HepG2 (cell line): Measurements from ENCODE around the gene ISCA2. TPM values are rescaled to one million over a fixed set of nuclear protein-coding genes. Genes with fewer than 3 reads are reported as not detected.

Experiments used
- ATAC-seq: fragments of 200-7000 bp; cut with Tn5 transposase; 3 replicates; pipeline ENCODE4 v1.9.1; 2020; ENCODE audit warnings: mild to moderate bottlenecking, moderate library complexity
- BruUV-seq: library from RNA; stranded (reverse); fragments of 400-500 nt; replicated peaks from 2 replicates; lab custom pipeline; 2021; lab: Mats Ljungman, UMichigan
- CTCF ChIA-PET: fragments of 300-600 bp; formaldehyde crosslinking; extraction: SDS; loops from one replicate; lab custom pipeline; 2021; ENCODE audit warnings: low total read pairs, inconsistent platforms, low intra/inter-chr PET ratio; lab: Yijun Ruan, JAX
- POLR2A ChIA-PET: fragments of 350-600 bp; sonication (Branson Sonifier 250); formaldehyde crosslinking; loops from one replicate; lab custom pipeline; 2020; ENCODE audit warnings: antibody characterized with exemption, inconsistent platforms; lab: Yijun Ruan, JAX
- DNase-seq: peaks from one replicate; pipeline ENCODE4 v3.0.0-alpha.2; 2015; ENCODE audit warnings: low spot score
- FAIRE-seq: peaks from 3 replicates; lab custom pipeline; 2011; peaks lifted over from hg19 to GRCh38; lab: Jason Lieb, UNC
- H2AFZ ChIP-seq: one replicate; pipeline ENCODE4 v1.6.1; 2011; ENCODE audit warnings: low read length, inconsistent platforms
- H3K27ac ChIP-seq: fragments of 300-600 bp; 3 replicates; pipeline ENCODE4 v1.8.0; 2011; ENCODE audit warnings: mixed run types, mild to moderate bottlenecking, mixed read lengths, low read length, inconsistent platforms; ENCODE audit not compliant: insufficient read depth; ENCODE audit errors: extremely low read length
- H3K27me3 ChIP-seq, 2 experiments: fragments of 200-600 bp in 1 of 2; 2 replicates in 1 of 2; 3 replicates in 1 of 2; pipeline versions ENCODE4 v1.6.0 to v1.8.0; 2011; ENCODE audit warnings: low read length in 2 of 2, mild to moderate bottlenecking in 2 of 2, moderate library complexity in 2 of 2, inconsistent platforms in 1 of 2; ENCODE audit not compliant: insufficient read depth in 2 of 2, control insufficient read depth in 1 of 2
- H3K36me3 ChIP-seq, 2 experiments: fragments of 200-600 bp in 1 of 2; replicated peaks in 1 of 2; 2 replicates in 1 of 2; 3 replicates in 1 of 2; pipeline versions ENCODE4 v1.5.1 to v1.8.0; 2011; ENCODE audit warnings: low read length in 2 of 2, inconsistent platforms in 1 of 2; ENCODE audit not compliant: insufficient read depth in 2 of 2, control insufficient read depth in 1 of 2
- H3K4me1 ChIP-seq: 2 replicates; pipeline ENCODE4 v1.5.1; 2012; ENCODE audit warnings: low read length, inconsistent platforms; ENCODE audit not compliant: insufficient read depth
- H3K4me2 ChIP-seq: 2 replicates; pipeline ENCODE4 v1.6.0; 2011; ENCODE audit warnings: low read depth, low read length, inconsistent platforms
- H3K4me3 ChIP-seq, 3 experiments: fragments of 200-600 bp in 1 of 3; sonication (generic), shearing (Covaris generic) in 1 of 3; replicated peaks in 1 of 3; 2 replicates each; pipeline ENCODE4 v1.5.1; 2011 to 2016; ENCODE audit warnings: low read length in 3 of 3, inconsistent platforms in 2 of 3, low read depth in 2 of 3, mild to moderate bottlenecking in 2 of 3, control low read depth in 1 of 3, mixed read lengths in 1 of 3; ENCODE audit not compliant: insufficient read depth in 1 of 3
- H3K79me2 ChIP-seq: one replicate; pipeline ENCODE4 v1.6.1; 2011; ENCODE audit warnings: low read length, inconsistent platforms; ENCODE audit not compliant: insufficient read depth
- H3K9ac ChIP-seq: 2 replicates; pipeline ENCODE4 v1.6.0; 2011; ENCODE audit warnings: mild to moderate bottlenecking, low read depth, low read length, inconsistent platforms; ENCODE audit not compliant: insufficient read depth
- H3K9me3 ChIP-seq: 2 replicates; pipeline ENCODE4 v1.5.1; 2012; ENCODE audit warnings: mild to moderate bottlenecking, low read length
- H4K20me1 ChIP-seq: 2 replicates; pipeline ENCODE4 v1.6.0; 2011; ENCODE audit warnings: inconsistent platforms, mild to moderate bottlenecking, low read length, moderate library complexity; ENCODE audit not compliant: insufficient read depth
- ETS1 ChIP-seq: sonication (generic); formaldehyde crosslinking; IDR thresholded peaks from 2 replicates; pipeline ENCODE4 v1.4.0; 2020; ENCODE audit warnings: missing genetic modification reagents
- IRF2 ChIP-seq: IDR thresholded peaks from 2 replicates; pipeline ENCODE4 v1.6.1; 2018; ENCODE audit warnings: missing genetic modification reagents, missing compliant biosample characterization
- KDM2A ChIP-seq: sonication (generic); formaldehyde crosslinking; IDR thresholded peaks from 2 replicates; pipeline ENCODE4 v1.4.0; 2020; ENCODE audit warnings: low read depth, missing genetic modification reagents, borderline replicate concordance
- ZMYM2 ChIP-seq: sonication (generic); formaldehyde crosslinking; IDR thresholded peaks from 2 replicates; pipeline ENCODE4 v1.8.0; 2022; ENCODE audit warnings: mild to moderate bottlenecking, missing genetic modification reagents
- ZNF225 ChIP-seq: sonication (generic); formaldehyde crosslinking; IDR thresholded peaks from 2 replicates; pipeline ENCODE4 v1.4.0; 2020; ENCODE audit warnings: mild to moderate bottlenecking, missing genetic modification reagents
- ZNF33B ChIP-seq: sonication (generic); formaldehyde crosslinking; IDR thresholded peaks from 2 replicates; pipeline ENCODE4 v1.5.1; 2020; ENCODE audit warnings: mild to moderate bottlenecking, missing genetic modification reagents
- ZNF407 ChIP-seq: sonication (generic); formaldehyde crosslinking; IDR thresholded peaks from one replicate; pipeline ENCODE4 v1.5.1; 2020; ENCODE audit warnings: mild to moderate bottlenecking, missing genetic modification reagents; ENCODE audit errors: not compliant biosample characterization
- ZNF446 ChIP-seq: sonication (generic); formaldehyde crosslinking; IDR thresholded peaks from 2 replicates; pipeline ENCODE4 v1.5.0; 2020; ENCODE audit warnings: mild to moderate bottlenecking, missing genetic modification reagents
- WGBS: methylation state at CpG from one replicate; pipeline ENCODE4 v1.1.6; 2017; ENCODE audit warnings: low lambda C conversion rate; 5-methylcytosine and 5-hydroxymethylcytosine counted together
- in situ Hi-C: cut with HindIII; loops from 2 replicates; pipeline ENCODE4 v1.10.0; 2017; ENCODE audit warnings: low pct_unique_long_range_greater_than_20kb; ENCODE audit not compliant: extremely low pct_ligation_motif_present
- intact Hi-C: fragments of 100-400 bp; cut with micrococcal nuclease; formaldehyde crosslinking; loops from one replicate; pipeline ENCODE4 v1.10.0; 2022; ENCODE audit not compliant: unreplicated experiment
- polyA plus RNA-seq, 8 experiments: library from polyadenylated mRNA; depleted of rRNA in 3 of 8; stranded (reverse) in 7 of 8; unstranded in 1 of 8; fragments of >200 nt; fragmentation: Illumina TruSeq in 4 of 8; extraction: Trizol in 4 of 8; gene quantifications; 2 replicates each; pipeline versions ENCODE4 v1.2.1 to v1.2.3, GENCODE V29; 2011 to 2016; ENCODE audit warnings: low read depth in 4 of 8, missing spikeins in 1 of 8, mixed read lengths in 1 of 8; ENCODE audit not compliant: insufficient read depth in 1 of 8
- total RNA-seq, 5 experiments: library from RNA; depleted of rRNA; stranded (reverse); fragments of >200 nt; fragmentation: Illumina TruSeq; extraction: Trizol; gene quantifications; 2 replicates each; pipeline ENCODE4 v1.2.3, GENCODE V29; 2016; ENCODE audit warnings: low read depth in 1 of 5

ISCA2 gene
- total and polyA plus RNA-seq, 2 of the 13 experiments (the other 11 are each of a cell fraction or from before 2014, with no cell fraction given), result 32.1 to 43.4 TPM

- ATAC-seq, result no peak
- Histone ChIP-seq H3K27ac (no peak overlapping the region), H3K79me2 (no peaks in the 10 kb centered on the region), H2AFZ (no peak overlapping the region), H3K9ac (no peak overlapping the region), H3K4me3 (no peak overlapping the region), H3K27me3 (peaks cover 0 to 18% of the 10 kb centered on the region in 2 experiments; a peak in 2 of 5 replicates), H4K20me1 (no peaks in the 10 kb centered on the region), H3K4me1 (no peaks in the 10 kb centered on the region), H3K4me2 (no peak overlapping the region), H3K36me3 (no peaks in the 10 kb centered on the region), H3K9me3 (no peaks in the 10 kb centered on the region)
- no peak for FAIRE-seq
- DNase-seq, result no peak
- intact Hi-C loops, result loop anchor here (5.0 kb wide), 2 partner anchors 111 to 301 kb away; partner anchors contain the start of gene LTBP2
- in situ Hi-C loops, result no loop called here
- ChIA-PET CTCF (interaction anchor here (2.7 kb wide), 1 partner anchor 111 kb away, joined by 7 read pairs; the partner anchor contains the start of gene LTBP2), POLR2A (interaction anchor here (1.0 kb wide), 1 partner anchor 8 kb away, joined by 3 read pairs; the partner anchor contains the start of genes ISCA2 and NPC2)
- 66% methylated on average over 5 of the region's 5 CpGs for WGBS
- TF ChIP-seq ZNF407 (CRISPR knock-in tag) (no peak), IRF2 (CRISPR knock-in tag) (no peak), ZNF446 (CRISPR knock-in tag) (no peak), KDM2A (CRISPR knock-in tag) (peak; percentile 2; the same call in 1 of the 2 replicates), ETS1 (CRISPR knock-in tag) (no peak), ZNF225 (no peak), ZNF33B (no peak), ZMYM2 (no peak)
- no TSS peak for BruUV-seq
Observed at GRCh38 chr14:74501691-74502090, 8.1 kb downstream of the ISCA2 start.
